NCI-H2171 treated with DMSO at 0.1 percent for 48 hours (cell line): ENCODE data around the gene ARHGEF16.
A peak's percentile ranks its signal among the peaks of the same experiment; 100 is the strongest.

Experiments
- DNase-seq: peaks from one replicate; lab custom pipeline; 2025; lab: John Stamatoyannopoulos, UW

ARHGEF16 gene

DNA sequence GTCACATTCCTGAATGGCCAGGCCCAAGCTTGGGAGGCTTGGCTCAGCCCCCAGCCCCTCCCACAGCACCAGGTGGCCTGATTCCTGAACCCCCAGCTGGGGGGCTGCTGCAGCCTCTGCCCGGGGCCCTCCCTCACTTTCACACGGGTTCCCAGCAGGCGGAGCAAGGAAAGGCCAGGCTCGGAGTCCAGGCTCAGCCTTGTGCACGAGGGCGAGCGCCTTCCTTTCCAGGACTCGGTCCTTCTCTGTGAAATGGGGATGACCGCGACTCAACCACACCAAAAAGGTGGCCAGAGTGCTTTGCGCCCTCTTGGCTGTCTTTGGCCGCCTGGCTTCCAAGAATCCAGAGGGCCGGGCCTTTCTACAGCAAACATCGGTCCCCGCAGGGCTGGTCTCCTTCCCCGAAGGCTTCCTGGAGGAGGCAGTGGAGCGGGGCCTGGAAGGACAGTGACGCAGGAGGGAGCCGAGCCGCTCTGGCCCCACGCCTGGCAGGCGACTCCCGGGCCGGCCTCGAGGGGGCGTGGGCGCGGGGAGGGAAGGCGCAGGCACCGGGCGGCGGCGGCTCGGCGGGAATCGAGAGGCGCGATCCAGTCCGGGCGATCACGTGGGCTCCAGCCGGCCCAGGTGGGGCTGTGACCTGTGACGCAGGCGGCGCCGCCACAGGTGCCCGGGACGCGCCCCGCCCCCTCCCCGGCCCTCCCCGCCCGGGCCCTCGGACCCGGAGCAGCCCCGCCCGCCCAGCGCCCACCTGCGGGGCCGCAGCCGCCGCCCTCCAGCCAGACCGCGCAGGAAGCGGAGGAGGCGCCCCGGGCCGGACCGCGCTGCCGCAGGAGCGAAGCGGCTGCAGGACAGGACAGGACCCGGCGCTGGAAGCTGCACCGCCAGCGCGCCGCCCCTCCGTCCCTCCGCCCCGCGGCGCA is at the start of gene ARHGEF16:
ARHGEF16 (plus strand) TSS at position 775 of the 920 bp plus-strand sequence. CDS start 8,420 bp downstream, outside the sequence.
- DNase-seq: peak; percentile 71

DNA sequence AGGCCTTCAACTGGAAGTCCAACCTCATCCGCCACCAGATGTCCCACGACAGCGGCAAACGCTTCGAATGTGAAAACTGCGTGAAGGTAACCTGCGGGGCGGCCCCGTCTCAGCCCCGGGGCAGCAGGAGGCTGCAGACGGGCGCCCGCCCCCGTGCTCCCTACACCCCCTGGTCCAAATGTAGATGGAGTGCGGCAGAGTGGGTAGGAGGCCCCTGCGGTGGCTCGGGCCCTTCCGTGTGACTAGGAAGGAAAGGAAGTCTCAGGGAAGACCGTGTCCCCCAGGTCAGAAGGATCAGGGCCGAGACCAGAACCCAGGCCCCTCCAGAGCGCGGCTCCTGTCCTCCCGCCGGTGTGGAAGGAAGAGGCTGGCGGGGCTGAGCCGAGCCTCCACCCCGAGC is 49.7 kb upstream of the ARHGEF16 start:
- DNase-seq: no peak

DNA sequence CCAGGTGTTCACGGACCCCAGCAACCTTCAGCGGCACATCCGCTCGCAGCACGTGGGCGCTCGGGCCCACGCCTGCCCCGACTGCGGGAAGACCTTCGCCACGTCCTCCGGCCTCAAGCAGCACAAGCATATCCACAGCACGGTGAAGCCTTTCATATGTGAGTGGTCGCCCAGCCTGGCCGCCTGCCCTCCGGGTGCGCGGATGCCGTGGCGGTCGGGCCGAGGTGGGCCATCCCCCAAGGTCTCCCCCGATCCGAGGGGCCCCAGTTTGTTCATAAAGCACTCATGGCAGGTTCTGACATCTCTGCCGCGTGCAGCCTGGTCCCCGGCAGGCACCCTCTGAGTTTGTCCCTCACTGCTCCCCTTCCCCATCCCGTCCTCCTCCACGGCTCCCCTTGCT is 49.0 kb upstream of the ARHGEF16 start:
- DNase-seq: no peak

DNA sequence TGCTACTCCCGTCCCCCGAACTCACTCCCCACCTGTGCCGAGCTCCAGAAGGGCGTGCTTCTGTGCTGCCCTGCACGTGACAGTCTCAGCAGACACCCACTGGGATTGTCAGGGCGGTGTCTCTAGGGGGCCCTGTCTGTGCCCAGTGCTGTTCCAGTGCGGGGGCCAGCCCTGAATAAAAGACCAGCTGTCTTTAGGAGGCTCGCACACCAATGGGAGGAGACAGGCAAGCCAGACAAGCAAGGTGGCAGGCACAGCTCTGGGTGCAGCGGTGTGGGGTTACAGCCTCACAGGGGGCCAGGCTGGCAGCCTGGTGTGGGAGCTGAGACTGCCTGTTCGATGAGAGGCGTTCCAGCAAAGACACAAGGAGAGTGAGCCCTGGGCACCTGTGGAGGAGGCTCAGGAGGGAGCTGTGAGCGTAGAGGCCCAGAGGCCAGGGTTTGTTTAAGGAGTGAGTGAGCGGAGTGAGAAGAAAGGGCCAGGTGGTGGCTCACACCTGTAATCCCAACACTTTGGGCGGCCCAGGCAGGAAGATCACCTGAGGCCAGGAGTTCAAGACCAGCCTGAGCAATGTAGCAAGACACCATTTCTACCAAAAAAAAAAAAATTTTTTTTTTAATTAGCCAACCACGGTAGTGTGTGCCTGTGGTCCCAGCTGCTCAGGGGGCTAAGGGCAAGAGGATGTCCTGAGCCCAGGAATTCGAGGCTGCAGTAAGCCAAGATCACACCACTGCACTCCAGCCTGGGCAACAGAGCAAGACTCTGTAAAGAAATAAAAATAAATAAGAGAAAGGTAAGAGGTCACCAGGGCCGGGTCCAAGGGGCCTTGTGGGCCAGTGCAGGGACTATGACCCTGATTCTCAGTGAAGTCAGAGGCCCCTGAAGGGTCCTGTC is 48.2 kb upstream of the ARHGEF16 start:
- peak; percentile 96 for DNase-seq

DNA sequence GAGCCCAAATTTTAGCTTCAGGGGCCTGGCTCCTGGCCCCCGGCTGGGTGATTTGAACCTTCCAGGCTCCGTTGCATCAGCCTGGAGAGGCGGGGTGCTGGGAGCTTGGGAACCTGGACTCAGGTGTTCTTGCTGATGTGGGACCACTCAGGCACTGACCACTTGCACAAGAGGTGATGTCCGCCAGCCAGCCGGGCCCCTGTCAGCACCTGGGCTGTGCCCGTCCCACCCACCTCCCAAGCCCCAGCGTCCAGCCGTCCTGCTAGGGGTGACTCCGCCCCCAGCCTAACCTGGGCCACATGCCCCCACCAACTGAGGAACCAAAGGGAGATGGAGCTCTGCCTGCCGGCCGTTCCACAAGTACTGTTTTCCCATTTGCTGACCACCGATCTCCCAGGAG is 47.4 kb upstream of the ARHGEF16 start:
- no peak for DNase-seq

DNA sequence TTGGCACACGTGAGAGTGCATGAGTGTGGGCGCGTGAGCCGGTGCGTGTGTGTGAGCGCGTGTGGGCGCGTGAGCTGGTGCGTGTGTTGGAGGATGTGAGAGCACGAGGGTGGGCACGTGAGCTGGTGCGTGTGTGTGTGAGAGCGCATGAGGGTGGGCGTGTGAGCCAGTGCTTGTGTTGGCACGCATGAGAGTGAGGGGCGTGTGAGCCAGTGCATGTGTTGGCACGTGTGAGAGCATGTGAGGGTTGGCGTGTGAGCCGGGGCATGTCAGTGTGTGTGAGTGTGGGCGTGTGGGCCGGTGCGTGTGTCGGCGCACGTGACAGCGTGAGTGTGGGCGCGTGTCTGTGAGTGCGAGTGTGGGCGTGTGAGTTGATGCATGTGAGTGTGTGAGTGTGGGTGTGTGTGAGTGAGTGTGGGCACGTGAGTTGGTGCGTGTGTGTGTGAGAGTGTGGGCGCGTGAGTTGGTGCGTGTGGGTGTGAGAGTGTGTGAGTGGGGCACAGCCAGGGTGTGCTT is 45.7 kb upstream of the ARHGEF16 start:
- no peak for DNase-seq

DNA sequence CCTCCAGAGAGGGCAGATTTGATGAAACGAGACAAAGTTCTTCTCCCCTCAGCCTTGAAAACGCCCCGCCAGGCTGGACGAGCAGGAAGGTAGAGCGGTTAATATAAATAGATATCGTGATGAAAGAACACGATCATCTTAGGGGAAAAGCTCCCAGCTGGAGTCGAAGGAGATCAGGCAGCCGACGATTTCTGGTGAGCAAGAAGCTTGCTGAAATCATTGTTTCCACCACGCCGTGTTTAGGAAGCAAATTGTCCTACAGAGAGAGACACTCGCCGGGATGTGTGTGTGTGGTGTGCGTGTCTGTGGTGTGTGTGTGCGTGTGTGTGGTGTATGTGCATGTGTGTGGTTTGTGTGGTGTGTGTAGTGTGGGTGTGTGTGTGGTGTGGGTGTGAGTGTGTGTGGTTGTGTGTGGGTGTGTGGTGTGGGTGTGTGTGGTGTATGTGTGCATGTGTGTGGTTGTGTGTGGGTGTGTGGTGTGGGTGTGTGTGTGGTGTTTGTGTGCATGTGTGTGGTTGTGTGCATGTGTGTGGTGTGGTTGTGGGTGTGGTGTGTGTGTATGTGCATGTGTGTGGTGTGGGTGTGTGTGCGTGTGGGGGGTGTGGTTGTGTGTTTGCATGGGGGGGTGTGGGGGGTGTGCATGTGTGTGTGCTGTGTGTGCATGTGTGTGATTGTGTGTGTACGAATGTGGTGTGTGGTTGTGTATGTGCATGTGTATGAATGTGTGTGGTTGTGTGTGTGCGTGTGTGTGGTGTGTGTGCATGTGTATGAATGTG is 44.9 kb upstream of the ARHGEF16 start:
- no peak for DNase-seq

DNA sequence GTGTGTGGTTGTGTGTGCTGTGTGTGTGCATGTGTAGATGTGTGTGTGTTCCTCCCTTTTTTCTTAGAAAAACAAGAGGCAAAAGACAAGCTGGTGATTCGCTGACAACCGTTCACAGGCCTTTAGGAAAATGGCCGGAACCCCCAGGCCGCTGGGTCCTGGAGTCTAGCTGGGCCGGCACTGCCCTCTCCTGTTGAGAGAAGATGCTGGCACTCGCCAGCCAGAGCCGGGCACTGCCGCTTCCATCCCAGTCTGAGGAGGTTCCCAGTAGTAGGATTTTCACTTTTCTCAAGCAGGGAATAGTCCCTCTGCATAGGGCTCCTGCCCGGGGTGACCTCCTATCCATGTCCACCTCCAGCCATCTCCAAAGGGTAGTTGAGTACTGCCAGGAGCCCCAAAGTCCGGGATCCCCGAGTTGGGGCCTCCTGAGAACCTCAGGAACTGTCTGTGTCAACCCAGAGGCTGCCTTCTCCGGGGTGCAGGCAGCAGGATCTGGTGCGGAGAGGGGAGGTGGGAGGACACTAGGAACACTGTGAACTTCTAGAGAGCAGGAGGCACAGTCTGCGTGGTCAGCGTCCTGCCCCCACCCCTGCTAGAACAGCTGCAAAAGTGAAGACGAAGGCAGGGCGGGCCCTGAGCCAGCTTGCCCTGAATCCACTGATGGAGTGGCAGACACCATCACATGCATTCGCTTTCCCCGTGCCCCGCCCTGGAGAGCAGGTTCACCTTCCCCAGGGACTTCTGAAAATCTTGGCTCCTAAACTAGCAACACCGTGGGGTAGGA is 44.1 kb upstream of the ARHGEF16 start:
- DNase-seq: peak; percentile 66

DNA sequence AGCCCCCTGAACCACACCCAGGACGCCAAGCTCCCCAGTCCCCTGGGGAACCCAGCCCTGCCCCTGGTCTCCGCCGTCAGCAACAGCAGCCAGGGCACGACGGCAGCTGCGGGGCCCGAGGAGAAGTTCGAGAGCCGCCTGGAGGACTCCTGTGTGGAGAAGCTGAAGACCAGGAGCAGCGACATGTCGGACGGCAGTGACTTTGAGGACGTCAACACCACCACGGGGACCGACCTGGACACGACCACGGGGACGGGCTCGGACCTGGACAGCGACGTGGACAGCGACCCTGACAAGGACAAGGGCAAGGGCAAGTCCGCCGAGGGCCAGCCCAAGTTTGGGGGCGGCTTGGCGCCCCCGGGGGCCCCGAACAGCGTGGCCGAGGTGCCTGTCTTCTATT is 42.7 kb upstream of the ARHGEF16 start:
- no peak for DNase-seq

DNA sequence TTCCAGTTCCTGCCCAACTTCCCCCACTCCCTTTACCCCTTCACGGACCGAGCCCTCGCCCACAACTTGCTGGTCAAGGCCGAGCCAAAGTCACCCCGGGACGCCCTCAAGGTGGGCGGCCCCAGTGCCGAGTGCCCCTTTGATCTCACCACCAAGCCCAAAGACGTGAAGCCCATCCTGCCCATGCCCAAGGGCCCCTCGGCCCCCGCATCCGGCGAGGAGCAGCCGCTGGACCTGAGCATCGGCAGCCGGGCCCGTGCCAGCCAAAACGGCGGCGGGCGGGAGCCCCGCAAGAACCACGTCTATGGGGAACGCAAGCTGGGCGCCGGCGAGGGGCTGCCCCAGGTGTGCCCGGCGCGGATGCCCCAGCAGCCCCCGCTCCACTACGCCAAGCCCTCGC is 42.1 kb upstream of the ARHGEF16 start:
- no peak for DNase-seq

DNA sequence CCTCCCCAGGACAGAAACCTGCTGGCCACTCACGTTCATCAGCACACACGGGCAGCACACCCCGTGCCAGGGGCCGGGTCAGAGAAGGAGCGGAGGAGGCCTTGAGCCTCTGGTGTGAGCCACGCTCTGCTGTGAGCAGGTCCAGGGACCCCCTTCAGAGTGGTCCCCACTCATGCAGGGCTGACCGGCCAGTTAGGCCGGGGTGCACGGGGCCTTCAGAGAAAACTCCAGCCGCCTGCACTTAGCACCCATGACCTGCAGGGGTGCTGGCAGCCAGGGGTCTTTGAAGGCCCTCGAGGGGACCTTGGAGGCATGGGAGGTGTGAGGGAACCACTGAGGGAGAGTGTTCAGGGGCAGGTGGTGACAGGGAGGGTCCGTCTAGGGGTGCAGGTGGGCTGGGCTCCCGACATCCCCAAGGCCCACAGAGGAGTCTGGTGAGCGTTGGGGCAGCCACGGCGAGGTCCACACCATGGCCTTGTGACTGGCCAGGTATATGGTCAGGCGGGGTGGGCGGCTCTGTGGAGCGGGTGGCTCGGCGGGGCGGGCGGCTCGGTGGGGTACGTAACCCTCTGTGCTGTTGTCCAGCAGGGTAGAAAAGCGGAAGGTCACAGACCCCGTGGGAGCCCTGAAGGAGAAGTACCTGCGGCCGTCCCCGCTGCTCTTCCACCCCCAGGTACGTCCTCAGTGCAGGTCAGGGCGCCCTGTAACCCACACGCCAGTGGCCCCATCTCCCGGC is 40.3 kb upstream of the ARHGEF16 start:
- no peak for DNase-seq

DNA sequence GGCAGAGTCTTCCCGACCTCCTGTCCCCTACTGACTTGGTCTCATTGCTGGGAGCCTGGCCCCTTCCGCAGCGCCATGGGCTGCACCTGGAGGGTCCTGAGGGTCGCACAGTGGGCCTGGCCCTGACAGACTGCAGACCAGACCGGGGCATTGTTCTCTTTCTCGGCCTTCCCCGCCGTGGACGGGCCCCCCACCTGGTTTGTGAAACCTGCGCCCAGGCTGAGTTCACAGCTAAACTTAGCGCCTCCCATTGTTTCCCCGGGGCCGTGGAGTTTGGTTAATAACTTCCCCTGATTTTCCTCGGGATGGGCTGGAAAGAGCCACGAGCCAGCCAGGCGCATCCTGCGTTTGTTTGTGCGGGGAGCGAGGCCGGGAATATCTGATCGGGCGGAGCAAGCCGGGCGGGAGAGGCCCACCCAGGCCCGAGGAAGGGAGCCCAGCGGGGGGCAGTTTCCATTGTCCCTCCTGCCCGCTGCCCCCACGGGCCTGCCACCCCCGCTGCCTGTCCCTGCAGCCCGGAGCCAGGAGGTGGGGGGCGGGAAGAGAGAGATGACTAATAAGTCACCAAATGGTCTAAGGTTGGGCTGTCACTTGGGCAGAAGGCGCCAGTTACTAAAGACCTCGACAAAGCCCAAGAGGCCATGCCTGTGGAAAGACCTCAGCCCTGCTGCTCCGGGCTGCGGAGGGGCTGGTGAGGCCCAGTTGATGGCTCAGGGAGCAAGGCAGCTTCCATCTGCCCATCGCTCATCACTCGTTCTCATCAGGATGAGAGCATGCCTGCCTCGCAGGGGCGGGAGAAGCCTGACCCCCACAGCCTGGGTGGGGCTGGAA is 39.0 kb upstream of the ARHGEF16 start:
- no peak for DNase-seq

DNA sequence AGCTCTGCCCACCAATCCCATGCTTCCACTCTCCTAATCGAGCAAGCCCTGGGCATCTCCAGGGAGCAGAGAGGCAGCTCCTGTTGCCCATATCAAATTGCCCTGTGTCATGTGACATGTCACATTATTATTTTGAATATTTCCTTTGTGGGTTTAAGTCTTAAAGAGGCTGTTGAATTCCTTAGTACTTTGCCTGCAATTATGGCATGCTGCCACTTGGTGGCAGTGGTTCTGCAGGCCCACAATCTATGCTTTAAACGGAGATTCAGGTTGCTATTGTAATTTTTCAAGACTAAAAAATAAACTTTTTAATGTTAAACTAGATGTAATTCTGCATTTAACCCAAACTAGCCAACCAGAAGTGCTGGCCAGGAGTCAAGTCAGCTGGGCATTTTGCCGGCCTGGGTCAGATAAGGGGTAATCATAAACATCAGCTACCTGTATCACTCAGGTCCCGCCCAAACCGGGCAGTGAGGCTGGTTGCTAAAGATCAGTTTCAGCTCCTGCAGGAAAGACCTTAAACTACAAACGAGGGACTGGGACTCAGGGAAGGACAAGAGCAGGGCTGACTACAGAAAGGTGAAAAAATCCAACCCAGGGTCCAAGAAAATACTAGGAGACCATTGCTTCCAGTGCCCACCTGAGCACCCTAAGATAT is 37.3 kb upstream of the ARHGEF16 start:
- peak; percentile 6 for DNase-seq

DNA sequence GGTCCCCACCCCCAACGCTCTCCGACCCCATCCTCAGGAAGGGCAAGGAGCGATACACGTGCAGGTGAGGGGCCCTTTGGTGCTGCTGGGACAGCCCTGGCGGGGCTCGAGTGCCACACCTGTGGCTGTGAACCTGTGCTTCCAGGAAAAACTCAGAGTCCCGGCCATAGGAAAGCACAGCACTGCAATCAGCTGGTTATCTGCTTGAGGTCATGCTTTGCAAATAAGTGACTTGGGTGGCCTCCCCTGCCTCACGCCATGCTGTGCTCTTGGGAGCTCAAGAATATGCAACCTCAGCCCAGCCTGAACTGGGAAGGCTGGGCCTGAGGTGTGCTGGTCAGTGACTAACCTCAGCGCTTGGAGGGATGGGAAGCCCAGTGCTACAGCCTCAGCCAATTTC is 36.5 kb upstream of the ARHGEF16 start:
- DNase-seq: no peak

DNA sequence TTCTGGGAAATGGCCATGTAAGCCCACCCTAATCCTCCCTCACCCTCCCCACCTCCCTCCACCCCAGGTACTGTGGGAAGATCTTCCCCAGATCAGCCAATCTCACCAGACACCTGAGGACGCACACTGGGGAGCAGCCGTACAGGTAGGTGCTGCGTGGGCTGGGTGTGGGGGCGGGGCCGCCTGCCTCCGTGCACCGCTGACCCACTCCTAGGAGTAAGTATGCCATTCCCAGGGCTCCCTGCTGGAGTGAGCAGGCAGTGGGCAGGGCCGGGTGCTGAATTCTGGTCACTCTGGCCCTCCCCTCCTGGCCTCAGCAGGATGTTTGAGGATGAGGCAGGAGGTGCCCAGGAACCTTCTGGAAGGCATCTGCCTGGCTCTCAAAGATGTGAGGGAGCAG is 35.9 kb upstream of the ARHGEF16 start:
- no peak for DNase-seq

DNA sequence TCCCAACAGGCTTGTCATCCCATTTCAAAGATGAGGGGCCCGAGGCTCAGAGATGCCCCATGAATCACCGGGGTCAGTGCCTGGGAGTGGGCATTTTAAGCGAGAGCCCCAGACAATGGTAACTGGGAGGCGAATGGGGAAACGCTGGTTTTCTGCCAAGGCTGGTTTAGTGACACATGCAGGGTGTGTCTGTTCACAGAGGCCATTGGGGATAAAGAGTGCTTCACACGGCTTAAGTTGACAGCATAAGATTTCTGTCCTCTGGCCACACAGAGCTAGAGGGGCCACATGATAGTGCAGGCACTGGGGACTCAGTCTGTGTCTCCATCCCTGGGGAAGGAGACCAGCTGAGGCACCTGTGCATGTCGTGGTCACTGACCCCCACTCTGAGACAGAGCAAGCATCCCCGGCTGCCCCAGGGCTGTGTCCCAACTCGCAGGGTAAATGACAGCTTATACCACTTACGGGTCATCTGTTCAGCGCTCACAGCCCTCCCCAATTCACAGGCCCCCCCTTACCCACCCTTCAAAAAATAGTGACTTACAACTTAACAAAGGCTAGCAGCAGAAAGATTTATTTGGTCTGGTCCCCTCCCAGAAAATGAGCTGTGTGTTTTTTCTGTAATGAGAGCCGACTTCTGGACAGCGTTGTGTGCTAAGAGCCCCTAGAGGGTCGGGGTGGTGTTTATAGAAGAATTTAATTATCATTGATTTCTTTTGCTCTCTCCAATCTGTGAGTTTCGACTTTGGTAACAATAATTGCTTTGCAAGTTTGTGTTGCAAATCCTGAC is 34.9 kb upstream of the ARHGEF16 start:
- DNase-seq: no peak

DNA sequence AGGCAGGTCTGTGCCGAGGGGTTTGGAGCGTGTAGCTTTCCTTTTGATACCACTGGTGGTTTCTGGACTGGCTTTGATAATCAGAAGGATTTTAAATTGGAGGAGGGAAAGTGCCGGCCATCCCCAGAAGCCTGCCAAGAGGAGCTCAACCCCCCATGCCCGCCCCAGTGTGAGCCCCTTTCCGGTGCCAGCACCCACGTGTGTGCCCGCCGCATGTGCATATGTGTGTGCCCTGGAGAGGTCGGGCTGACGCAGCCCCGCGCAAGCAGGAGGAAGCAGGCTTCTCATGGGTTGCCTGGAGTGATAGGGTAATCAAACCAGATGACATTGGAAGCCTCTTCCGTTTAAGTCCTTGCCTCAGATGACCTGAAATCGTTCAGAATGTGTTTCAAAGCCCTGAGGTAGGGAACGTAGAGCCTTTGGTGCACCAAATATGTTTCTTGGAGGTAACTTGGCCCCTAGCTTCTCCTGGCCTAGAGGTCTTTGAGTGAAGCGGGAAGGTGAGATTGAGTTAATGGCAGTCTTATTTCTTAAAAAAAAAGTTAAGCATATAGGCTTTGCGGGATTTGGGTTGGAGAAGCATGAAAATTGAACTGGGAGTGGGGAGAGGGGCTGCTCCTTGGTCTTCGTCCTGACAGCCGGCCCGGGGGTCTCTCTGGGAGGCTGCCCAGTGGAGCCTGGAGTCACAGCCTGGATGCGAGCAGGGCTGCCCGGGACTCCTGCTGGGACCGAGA is 34.1 kb upstream of the ARHGEF16 start:
- no peak for DNase-seq
